M059J (cell line): Measurements from ENCODE around the gene ABHD15. TPM values are rescaled to one million over a fixed set of nuclear protein-coding genes. Genes with fewer than 3 reads are reported as not detected.

Source experiments
- DNase-seq: peaks from one replicate; pipeline ENCODE4 v3.0.0-alpha.2; 2012; ENCODE audit warnings: low read depth
- total RNA-seq: library from RNA; depleted of rRNA; stranded (reverse); fragments of >200 nt; shearing (Covaris generic); gene quantifications from 2 replicates; pipeline ENCODE4 v1.2.3, GENCODE V29; 2014; rRNA removed

The ABHD15 gene, protein sequence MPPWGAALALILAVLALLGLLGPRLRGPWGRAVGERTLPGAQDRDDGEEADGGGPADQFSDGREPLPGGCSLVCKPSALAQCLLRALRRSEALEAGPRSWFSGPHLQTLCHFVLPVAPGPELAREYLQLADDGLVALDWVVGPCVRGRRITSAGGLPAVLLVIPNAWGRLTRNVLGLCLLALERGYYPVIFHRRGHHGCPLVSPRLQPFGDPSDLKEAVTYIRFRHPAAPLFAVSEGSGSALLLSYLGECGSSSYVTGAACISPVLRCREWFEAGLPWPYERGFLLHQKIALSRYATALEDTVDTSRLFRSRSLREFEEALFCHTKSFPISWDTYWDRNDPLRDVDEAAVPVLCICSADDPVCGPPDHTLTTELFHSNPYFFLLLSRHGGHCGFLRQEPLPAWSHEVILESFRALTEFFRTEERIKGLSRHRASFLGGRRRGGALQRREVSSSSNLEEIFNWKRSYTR
- 5.7 and 6.3 TPM in 2 replicates for total RNA-seq

DNA sequence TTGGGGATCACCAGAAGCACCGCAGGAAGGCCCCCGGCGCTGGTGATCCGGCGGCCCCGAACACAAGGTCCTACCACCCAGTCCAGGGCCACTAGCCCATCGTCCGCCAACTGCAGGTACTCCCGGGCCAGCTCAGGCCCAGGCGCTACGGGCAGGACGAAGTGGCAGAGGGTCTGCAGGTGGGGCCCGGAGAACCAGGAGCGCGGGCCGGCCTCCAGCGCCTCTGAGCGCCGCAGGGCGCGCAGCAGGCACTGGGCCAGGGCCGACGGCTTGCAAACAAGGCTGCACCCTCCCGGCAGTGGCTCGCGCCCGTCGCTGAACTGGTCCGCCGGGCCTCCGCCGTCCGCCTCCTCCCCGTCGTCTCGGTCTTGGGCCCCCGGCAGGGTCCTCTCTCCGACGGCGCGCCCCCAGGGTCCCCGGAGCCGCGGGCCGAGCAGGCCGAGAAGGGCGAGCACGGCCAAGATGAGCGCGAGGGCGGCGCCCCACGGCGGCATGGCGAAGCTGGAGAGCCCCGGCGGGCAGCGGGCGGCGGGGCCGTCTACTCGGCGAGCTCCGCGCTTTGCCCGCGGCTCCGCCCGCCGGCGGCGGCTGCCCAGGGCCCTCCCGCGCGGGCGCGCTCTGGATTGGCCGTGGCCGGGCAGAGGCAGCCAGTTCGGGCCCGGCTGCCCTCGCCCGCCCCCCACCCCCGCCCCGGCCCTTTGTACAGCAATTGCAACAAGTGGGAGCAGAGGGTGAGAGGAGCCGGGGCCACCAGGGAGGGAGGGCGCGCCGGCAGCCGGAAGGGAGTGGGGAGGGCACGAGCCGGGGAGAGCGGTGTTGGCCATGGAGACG, at the start of gene ABHD15:
Gene ABHD15, minus strand, starts transcription at position 565 of the 831 bp plus-strand sequence. Its CDS starts 71 bp downstream, at position 494.
- DNase-seq = peak; percentile 59

DNA sequence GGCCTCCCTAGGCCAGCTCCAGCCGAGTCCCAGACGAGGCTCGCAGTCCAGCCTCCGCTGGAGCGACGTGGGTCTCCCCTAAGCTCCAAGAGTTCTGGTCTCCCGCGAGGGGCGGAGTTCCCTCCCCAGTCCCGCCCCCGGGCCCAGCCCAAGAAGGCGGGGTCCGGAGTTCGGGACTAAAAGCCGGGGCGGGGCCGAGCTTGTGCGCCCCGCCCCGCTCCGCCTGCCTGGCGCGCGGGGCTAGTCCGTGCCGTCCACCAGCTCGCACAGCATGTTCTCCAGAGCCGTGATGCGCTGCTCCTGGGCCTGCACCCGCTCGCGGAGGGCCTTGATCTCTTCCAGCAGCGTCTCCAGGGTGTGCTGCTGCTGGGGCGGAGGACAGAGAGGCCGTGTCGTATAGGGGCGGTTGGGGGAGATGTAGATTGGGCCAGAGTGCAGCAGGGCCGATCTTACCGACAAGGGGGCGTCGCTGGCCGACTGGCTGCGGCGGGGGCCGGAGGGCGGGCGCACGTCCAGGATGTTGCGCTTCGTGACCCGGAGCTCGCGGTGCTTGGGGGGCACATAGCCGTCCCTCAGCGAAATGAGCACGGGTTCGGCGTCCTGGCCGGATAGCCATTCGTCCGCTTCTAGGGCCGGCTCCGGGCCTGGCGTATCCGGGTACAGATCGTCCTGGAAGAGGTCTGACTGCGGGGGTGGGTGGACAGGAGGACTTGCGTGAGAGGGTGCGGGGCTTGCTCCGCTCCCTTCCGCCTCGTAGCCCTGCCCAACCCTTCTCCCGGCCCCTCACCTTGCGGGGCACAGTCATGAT, 48.9 kb upstream of the ABHD15 start:
- no peak for DNase-seq

DNA sequence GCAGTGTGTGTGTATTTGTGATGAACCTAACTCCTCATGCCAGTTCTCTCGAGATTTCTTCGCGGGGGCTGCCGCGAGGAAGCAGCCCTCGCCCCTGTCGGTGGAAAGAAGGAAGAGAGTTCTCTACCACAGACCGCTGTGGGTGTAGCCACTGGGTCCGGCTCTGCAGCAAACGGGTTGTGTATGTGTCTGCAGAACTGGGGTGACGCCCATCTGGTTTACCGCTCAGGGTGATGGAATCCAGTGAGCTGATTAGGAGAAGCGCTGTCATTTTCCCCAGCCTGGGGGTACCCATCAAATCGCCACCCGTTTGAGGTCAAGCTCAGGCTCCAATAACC, 48.2 kb upstream of the ABHD15 start:
- no peak for DNase-seq

DNA sequence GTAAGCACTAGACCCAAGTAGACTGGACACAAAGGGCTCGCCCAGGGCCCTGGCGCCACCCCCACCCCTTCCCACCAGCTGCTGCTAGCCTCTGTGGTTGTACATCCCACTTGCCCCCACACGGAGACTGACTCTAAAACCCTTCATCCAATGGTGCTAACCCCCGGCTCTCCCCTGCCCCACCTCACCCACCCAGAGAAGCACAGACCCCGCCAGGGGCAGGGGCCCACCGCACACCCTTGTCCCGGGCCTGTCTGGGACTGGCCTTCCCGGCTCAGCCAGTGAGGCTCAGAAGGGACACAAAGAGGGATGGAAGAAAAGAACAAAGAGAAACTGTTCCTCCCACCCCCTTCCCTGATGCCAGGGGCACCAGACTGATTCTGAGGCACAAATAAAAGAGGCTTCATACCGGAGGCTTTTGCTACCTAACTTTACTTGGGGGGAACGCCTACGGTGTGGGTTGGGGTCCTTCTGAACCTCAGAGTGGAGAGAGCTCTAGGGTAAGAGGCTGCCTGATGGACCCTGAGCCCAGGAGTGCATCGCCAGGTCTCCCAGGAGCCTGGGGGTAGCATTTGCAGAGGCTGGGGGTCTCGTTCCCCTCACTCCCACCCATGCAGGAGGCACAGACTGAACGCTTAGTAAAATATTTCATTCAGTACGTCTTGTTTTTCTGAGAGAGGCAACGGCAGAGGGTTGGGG, 47.7 kb upstream of the ABHD15 start:
- DNase-seq = no peak

DNA sequence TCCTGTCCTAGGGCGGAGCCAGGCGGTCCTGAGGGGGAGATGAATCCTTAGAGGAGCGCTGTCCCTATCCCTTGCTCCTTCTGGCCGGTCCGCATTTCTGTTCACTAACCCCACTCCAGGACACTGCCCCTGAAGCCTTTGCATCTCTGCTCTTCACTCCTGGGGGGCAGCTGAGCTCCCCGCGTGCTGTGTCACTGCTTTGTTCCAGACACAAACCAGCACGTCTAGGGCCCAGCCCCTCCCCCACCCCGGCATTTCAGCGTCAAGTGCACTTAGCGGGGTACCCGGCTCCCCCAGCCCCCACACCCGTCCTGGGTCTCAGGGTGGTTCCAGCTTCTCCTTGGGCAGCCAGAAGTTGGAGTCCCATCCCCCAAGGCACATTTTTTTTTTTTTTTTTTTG, 47.0 kb upstream of the ABHD15 start:
- DNase-seq = no peak

DNA sequence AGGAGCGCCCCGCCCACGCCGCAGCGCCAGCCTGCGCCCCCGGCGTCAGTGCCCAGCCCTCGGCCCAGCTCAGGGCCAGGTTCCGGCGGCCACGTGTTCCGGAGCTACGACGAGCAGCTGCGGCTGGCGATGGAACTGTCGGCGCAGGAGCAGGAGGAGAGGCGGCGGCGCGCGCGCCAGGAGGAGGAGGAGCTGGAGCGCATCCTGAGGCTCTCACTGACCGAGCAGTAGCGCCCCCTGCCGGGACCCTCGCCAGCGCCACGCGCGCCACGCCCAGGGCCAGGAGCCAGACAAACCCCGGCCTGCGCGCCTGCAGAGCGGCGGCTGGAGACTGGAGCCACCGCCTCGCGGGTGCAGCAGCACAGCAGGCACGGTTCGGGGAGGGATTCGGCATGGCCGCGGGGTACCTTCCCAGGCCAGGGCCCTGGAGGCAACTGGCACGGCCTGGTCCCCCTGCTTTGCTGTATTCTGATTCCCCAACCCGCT, 46.6 kb upstream of the ABHD15 start:
- DNase-seq = no peak

DNA sequence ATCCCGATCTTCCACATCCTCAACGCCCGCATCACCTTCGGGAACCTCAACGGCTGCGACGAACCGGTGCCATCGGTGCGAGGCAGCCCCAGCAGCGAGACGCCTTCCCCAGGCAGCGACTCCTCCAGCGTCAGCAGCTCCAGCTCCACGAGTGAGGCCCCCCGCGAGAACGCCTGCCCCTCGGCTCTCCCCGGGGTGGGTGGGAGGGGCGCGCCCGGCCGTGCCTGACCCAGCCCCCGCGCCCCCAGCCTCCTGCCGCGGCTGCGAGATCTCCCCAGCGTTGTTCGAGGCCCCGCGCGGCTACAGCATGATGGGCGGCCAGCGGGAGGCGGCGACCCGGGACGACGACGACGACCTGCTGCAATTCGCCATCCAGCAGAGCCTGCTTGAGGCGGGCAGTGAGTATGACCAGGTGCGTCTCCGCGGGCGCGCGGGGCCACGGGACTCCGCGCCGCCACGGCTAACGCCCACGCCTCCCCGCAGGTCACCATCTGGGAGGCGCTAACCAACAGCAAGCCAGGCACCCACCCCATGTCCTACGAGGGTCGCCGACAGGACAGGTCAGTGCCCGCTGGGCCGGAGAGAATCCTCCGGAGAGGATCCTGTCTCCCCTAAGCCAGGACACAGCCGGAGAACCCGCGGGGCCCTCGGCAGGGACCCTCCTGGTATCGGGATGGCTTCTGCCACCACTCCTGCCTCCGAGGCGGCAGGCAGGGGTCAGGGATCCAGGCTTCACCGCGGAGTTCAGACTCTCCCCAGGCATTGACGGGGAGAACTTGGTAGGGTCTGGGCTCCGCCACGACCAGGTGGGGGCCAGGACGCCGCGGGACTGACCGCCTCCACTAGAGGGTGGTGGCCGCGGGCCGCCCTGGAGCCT, 45.8 kb upstream of the ABHD15 start:
- no peak for DNase-seq

DNA sequence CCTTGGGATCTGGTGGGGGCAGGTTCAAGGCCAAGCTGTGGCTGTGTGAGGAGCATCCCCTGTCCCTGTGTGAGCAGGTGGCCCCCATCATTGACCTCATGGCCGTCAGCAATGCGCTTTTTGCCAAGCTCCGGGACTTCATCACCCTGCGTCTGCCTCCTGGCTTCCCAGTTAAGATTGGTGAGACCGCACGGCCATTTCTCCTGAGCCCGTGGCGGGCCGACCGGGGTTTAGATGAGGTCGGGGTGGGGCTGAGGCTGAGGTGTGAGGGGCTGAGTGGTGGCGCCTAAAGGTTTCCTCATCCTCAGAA, 45.2 kb upstream of the ABHD15 start:
- no peak for DNase-seq

DNA sequence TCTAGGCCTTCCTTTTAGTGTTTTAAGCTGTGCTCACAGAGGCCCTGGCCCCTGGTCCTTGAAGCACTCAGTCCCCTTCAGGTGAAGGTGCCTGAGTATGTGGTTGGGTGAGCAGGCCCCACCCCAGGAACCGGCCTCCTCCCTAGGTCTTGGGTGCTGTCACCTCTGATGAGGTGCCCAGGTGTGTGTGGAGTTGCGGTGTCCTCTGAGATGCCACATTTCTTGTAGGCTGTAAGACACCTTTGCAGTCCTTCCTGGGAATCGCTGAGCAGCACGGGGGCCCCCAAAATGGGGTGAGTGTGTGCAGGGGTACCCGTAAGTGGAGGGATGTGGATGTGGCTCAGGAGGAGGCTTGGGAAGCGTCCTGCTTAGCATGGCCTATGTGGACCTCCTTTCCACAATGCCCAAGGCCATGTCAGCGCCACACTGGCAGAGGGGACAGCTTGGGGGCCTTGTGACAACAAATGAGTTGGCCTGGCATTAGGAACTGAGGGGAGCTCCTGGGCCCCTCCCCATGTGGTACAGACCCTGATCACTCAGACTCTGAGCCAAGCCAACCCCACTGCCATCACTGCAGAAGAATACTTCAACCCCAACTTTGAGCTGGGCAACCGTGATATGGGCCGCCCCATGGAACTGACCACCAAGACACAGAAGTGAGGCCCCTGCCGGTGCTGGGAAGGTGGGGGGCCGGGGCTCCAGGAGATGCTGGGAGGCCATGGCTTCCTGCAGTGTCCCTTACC, 44.7 kb upstream of the ABHD15 start:
- no peak for DNase-seq

DNA sequence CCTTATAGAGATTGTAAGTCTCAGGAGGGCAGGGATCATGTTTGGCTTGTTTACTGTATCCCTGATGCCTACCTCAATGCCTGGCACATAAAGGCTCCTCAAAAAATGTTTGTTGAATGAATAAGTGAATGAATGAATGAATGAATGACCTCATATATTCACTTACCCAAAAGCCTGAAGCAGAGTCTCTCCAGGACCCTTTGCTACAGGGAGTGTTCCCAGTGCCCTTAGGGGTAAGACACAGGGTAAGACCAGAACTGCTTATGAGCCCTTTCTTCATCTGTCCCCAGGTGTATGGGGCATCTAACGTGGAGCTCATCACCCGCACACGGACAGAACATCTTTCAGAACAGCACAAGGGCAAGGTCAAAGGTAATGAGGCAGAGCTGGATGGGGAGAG, 43.6 kb upstream of the ABHD15 start:
- no peak for DNase-seq

DNA sequence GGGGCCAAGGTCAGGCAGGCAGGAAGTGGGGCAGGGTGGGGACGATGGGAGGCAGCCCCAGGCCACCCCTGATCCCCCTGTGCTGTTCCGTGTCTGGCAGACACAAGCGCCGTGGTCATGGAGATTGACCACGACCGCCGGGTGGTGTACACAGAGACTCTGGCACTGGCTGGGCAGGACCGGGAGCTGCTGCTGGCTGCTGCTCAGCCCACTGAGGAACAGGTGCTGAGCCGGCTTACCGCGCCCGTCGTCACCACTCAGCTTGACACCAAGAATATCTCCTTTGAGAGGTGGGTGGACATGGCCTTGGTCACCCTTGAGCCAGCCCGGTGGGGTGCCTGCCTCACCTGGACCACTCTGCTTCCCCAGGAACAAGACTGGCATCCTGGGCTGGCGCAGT, 42.1 kb upstream of the ABHD15 start:
- no peak for DNase-seq

DNA sequence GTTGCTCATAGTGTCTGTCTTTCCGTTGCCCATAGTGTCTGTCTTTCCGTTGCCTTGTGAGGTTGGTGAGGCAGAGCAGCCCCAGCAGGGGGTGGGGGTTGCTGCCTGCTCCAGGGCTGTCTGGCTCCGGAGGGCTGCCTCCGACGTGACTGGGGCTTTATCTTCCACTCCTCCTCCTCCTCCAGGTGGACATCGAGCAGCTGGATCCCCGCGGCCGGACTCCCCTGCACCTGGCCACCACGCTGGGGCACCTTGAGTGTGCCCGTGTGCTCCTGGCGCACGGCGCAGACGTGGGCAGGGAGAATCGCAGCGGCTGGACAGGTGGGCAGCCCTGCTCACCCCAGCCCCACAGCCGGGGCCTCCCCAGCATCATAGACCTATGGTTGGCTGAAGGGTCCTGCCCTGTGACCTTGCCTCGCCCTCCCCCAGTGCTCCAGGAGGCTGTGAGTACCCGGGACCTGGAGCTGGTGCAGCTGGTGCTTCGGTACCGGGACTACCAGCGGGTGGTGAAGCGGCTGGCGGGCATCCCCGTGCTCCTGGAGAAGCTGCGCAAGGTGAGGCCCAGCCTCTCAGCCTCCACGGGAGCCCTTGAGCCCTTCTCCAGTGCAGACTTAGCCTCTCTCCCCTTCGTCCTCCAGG, 40.8 kb upstream of the ABHD15 start:
- DNase-seq = no peak

DNA sequence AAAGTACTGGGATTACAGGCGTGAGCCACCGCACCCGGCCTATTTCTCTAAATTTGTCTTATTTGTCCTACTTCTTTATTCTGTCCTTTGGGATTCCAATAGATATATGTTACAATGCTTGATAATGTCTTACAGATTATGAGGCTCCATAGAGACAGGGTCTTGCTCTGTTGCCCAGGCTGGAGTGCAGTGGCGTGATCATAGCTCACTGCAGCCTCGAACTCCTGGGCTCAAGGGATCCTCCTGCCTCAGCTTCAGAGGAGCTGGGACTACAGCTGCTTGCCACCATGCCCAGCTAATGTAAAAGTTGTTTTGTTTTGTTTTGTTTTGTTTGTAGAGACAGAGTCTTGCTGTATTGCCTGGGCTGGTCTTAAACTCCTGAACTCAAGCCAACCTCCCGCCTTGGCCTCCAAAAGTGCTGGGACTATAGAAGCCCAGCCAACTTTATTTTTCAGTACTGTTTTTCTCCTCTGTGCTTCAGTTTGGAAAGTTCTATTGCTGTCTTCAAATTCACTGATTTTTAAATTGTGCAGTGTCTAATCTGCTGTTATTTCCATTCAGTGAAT, 36.4 kb upstream of the ABHD15 start:
- DNase-seq = no peak

DNA sequence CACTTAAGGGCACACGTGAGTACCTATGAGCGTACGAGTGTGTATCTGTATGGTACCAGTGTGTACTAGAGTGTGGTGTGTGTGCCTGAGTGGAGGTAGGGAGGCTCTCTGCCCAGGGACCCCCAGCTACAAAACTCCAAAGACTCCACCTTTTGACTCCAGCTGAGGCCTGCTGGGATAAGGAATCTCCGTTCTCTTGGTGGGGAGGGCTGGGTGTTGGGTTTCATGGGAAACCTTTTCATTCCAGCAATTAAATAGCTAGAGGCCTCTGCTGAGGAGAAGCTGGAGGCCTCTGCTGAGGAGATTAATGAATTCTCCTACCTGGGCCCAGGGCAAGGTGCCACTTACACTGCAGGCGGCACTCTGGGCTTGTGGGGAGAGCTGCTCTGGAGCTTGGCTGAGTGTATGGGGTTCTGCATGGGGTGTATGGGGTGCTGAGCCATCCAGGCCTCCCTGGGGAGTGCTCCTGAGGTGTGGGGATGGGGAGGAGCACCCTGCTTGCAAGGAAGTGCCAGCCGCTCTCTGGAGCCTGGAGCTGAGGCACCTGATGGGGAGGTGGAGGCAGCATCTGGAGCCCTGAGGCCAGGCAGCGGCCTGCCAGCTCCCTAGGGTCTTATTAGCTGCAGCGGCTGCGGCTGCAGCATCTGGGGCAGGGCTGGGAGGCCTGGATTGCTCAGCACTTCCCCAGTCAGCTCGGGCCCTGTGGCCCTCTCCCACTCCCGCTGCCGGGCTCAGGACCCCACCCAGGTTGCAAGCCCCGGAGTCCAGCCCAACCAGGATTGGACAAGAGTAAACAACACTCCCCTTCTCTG, 30.7 kb upstream of the ABHD15 start:
- no peak for DNase-seq

DNA sequence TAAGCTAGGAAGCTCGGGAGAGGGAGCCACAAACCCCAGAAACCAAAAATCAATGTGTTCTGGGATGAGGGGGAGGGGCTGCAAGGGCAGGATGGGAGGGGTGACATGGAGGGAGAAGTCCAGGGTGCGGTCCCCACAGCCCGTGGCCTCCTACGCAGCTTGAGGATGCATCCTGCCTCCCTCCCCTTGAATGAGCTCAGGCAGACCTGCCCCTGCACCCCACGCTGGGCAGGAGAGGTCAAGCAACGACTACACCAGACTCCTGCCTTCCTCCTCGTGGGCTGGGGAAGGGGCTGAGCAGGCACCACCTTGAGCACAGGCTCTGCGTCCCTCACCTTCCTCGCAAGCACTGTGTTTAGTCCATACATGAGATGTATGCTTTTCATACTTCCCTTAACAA, 30.0 kb upstream of the ABHD15 start:
- DNase-seq = no peak

DNA sequence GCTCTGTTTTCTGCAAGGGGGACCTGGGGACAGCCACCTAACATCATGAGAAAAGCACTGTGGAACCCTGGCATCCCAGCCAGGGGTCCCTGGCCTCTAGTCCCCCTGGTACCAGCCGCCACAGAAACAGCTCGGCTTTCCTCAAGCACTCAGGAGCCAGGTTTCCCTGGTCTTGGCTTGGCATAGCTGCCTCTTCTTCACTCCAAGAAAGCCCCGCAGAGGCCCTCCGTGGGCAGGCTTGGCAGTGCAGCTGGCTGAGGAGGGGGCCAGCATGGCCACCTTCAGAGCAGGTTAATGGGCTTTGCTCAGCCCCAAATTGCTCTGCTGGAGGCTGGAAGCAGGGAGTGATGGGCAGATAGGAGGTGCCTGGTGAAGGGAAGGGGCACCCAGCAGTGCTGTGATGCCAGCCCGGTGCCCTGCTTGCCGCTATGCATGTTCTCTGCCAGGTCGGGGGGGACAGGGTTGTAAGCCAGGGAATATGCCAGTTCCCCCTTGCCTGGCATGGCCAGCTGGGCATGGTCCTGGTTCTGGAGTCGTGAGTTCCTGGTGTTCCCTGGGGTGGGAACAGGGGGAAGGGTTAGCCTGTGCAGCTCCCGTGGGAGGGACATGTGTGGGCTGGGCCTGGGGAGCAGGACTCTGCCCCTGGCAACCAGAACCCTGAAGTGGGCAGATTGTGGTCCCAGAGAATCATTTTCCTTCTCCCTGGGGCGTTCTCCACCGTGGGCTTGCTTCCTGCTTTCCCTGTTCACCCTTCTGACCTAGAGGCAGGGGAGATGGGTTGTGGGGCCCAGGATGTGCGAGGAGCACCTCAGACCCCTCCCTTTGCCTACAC, 29.3 kb upstream of the ABHD15 start:
- DNase-seq = no peak
